Adrenal gland (tissue), 12 donors: ENCODE results near the gene MYO1E. TPM values are rescaled to one million over a fixed set of nuclear protein-coding genes. Genes with fewer than 3 reads are reported as not detected.

ENCODE experiments used
- DNase-seq, 7 donors: peaks; one replicate each; pipeline ENCODE4 v3.0.0-alpha.2; 2019 to 2020
- H3K27ac ChIP-seq, 5 donors: fragments of 200-600 bp; sonication (generic) in 4 of 5; 1 replicate in 3 of 5; 2 replicates in 2 of 5; pipeline versions ENCODE4 v1.5.1 to v1.8.0; 2016 to 2020; ENCODE audit warnings: mild to moderate bottlenecking in 1 of 5
- H3K27me3 ChIP-seq: fragments of 200-600 bp; 2 replicates; pipeline ENCODE4 v1.8.0; 2021
- H3K36me3 ChIP-seq, 2 donors: fragments of 200-600 bp; replicated peaks in 1 of 2; 1 replicate in 1 of 2; 2 replicates in 1 of 2; pipeline versions ENCODE4 v1.5.1 to v1.8.0; 2018 to 2022
- H3K4me1 ChIP-seq, 2 donors: fragments of 200-600 bp; replicated peaks in 1 of 2; 1 replicate in 1 of 2; 2 replicates in 1 of 2; pipeline versions ENCODE4 v1.5.1 to v1.8.0; 2018 to 2021
- H3K4me3 ChIP-seq, 4 donors: fragments of 200-600 bp; sonication (generic) in 3 of 4; one replicate each; pipeline ENCODE4 v1.5.1; 2016 to 2018
- H3K9me3 ChIP-seq, 3 donors: fragments of 200-600 bp; sonication (generic) in 1 of 3; replicated peaks in 1 of 3; 1 replicate in 2 of 3; 2 replicates in 1 of 3; pipeline versions ENCODE4 v1.5.1 to v1.8.0; 2016 to 2021
- POLR2A ChIP-seq, 2 donors: fragments of 450-650 bp; IDR thresholded peaks; one replicate each; pipeline ENCODE4 v1.6.1; 2017; ENCODE audit warnings: antibody characterized with exemption in 2 of 2, mild to moderate bottlenecking in 2 of 2, moderate library complexity in 1 of 2
- WGBS, 4 donors: extraction: QIAGEN DNeasy Blood & Tissue Kit in 2 of 4; methylation state at CpG; one replicate each; pipeline versions ENCODE4 v1.1.5 to v1.1.7; 2013 to 2017; 5-methylcytosine and 5-hydroxymethylcytosine counted together
- intact Hi-C, 2 donors: fragments of 100-400 bp; cut with DNase I; formaldehyde crosslinking; loops; one replicate each; pipeline versions ENCODE4 v1.14.1 to v1.15.0; 2022 to 2023
- polyA plus RNA-seq, 3 donors: library from polyadenylated mRNA; stranded (reverse); fragments of 200-250 nt in 2 of 3; fragments of 350-450 nt in 1 of 3; fragmentation: Illumina TruSeq in 1 of 3; extraction: RNeasy Lipid Tissue Mini Kit (QIAGEN cat#74804) in 1 of 3; gene quantifications; one replicate each; pipeline ENCODE4 v1.2.3, GENCODE V29; 2013 to 2014
- total RNA-seq, 9 donors: library from RNA; depleted of rRNA in 4 of 9; stranded (reverse); fragments of >200 nt in 4 of 9; fragments of 120-200 nt in 1 of 9; fragmentation: NEBNext Ultra II Directional in 1 of 9; extraction: Animal tissue kit (Norgen Biotek cat#: 25700) in 1 of 9; gene quantifications; one replicate each; pipeline versions ENCODE4 v1.1.0 to v1.2.4, GENCODE V29; 2013 to 2023
- TF ChIP-seq, protein P1 (sequence below), 6 experiments: fragments of 450-650 bp in 4 of 6; fragments of 200-600 bp in 2 of 6; sonication (generic) in 1 of 6; IDR thresholded peaks; 1 replicate in 5 of 6; 2 replicates in 1 of 6; pipeline versions ENCODE4 v1.5.1 to v1.8.0; 2016 to 2021; ENCODE audit warnings: antibody characterized with exemption in 6 of 6, mild to moderate bottlenecking in 2 of 6, moderate library complexity in 1 of 6
- donor health status: healthy with polysubstance abuse.
- donor health status: Bipolar disorder and iron deficiency.
- donor health status: DM: yes; HTN: yes; CAD: no.
- donor health status: DM: no; HTN: no; CAD: no.
- donor health status: DM: no; HTN: no; CAD: no.
- donor health status: DM: yes; HTN: yes; CAD: no.

MYO1E gene
- total and polyA plus RNA-seq, 12 donors, result 11.9 to 50.8 (median 26.0) TPM

GRCh38 chr15:59157840-59158700 is 214.6 kb downstream of the MYO1E start:
- Histone ChIP-seq H3K4me1 (no peaks in the 10 kb centered on the region), H3K27me3 (no peaks in the 10 kb centered on the region), H3K9me3 (no peaks in the 10 kb centered on the region), H3K4me3 (no peak overlapping the region), H3K36me3 (peaks cover 0 to 10% of the 10 kb centered on the region in 2 donors), H3K27ac (no peak overlapping the region)
- WGBS, 4 donors, result 83 to 94% (median 90%) methylated on average over 9 of the region's 9 CpGs
- no peak for DNase-seq
- intact Hi-C loops, result no loop called here
- TF ChIP-seq, protein P1, sequence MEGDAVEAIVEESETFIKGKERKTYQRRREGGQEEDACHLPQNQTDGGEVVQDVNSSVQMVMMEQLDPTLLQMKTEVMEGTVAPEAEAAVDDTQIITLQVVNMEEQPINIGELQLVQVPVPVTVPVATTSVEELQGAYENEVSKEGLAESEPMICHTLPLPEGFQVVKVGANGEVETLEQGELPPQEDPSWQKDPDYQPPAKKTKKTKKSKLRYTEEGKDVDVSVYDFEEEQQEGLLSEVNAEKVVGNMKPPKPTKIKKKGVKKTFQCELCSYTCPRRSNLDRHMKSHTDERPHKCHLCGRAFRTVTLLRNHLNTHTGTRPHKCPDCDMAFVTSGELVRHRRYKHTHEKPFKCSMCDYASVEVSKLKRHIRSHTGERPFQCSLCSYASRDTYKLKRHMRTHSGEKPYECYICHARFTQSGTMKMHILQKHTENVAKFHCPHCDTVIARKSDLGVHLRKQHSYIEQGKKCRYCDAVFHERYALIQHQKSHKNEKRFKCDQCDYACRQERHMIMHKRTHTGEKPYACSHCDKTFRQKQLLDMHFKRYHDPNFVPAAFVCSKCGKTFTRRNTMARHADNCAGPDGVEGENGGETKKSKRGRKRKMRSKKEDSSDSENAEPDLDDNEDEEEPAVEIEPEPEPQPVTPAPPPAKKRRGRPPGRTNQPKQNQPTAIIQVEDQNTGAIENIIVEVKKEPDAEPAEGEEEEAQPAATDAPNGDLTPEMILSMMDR (IDR thresholded peaks at IDR 0.05), result no peak
- TF ChIP-seq POLR2A (IDR thresholded peaks at IDR 0.05), result no peak

DNA sequence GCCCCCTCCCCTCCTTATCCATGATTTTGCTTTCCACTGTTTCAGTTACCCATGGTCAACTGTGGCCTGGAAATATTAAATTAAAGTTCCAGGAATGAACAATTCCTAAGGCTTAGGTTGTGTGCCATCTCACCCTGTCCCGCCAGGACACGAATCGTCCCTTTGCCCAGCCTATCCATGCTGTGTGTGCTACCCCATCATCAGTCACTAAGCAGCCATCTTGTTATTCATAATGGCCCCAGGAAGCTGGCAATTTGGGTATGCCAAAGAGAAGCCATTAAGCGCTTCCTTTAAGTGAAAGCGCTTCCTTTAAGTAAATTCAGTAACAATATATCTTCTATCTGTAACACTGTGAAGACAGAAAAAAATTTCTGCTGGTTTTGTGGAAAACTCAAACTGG is 215.3 kb downstream of the MYO1E start:
- H3K9me3 ChIP-seq, result no peaks in the 10 kb centered on the region
- H3K36me3 ChIP-seq, result peaks cover 0 to 17% of the 10 kb centered on the region in 2 donors
- no peak for TF ChIP-seq POLR2A (IDR thresholded peaks at IDR 0.05)
- TF ChIP-seq, protein P1 (IDR thresholded peaks at IDR 0.05), result no peak
- WGBS, 4 donors, result 90 to 99% (median 98%) methylated on average over 5 of the region's 5 CpGs
- H3K27me3 ChIP-seq, result no peaks in the 10 kb centered on the region
- no peak overlapping the region for H3K4me3 ChIP-seq
- H3K27ac ChIP-seq, result no peak overlapping the region
- intact Hi-C loops, result no loop called here
- no peaks in the 10 kb centered on the region for H3K4me1 ChIP-seq
- DNase-seq, result no peak

GRCh38 chr15:59155431-59155830 is 217.2 kb downstream of the MYO1E start:
- H3K4me1 ChIP-seq, result no peaks in the 10 kb centered on the region
- peaks cover 0 to 17% of the 10 kb centered on the region in 2 donors for H3K36me3 ChIP-seq
- no peaks in the 10 kb centered on the region for H3K27me3 ChIP-seq
- H3K4me3 ChIP-seq, result no peak overlapping the region
- intact Hi-C loops, result no loop called here
- no peak for DNase-seq
- H3K27ac ChIP-seq, result no peak overlapping the region
- WGBS, 4 donors, result 89 to 98% (median 91%) methylated on average over 4 of the region's 4 CpGs
- H3K9me3 ChIP-seq, result no peaks in the 10 kb centered on the region
- TF ChIP-seq POLR2A (IDR thresholded peaks at IDR 0.05), result no peak
- TF ChIP-seq, protein P1 (IDR thresholded peaks at IDR 0.05), result no peak

DNA sequence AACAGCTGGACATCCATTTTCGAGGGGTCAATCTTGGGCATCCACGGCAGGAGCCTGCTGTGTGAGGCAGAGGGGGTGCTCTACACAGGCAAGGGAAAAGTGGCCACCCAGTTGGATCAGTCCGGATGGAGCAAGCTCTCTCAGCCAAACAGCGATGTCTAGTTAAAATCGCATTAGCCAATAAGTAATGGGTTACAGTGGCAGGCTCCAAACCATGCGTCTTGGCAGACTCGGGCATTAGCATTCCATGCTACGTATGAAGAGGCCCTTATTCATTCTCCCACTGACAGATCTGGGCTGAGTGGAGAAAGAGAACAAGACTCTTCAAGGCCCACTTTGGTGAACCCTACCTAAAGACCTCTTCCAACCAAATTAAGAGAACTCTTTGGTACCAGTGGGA is 218.4 kb downstream of the MYO1E start:
- TF ChIP-seq, protein P1 (IDR thresholded peaks at IDR 0.05), result no peak
- TF ChIP-seq POLR2A (IDR thresholded peaks at IDR 0.05), result no peak
- H3K27me3 ChIP-seq, result no peaks in the 10 kb centered on the region
- no peak overlapping the region for H3K4me3 ChIP-seq
- intact Hi-C loops, result no loop called here
- H3K27ac ChIP-seq, result no peak overlapping the region
- DNase-seq, result no peak
- 71 to 93% (median 88%) methylated on average over 6 to 8 of the region's 8 CpGs for WGBS, 4 donors
- no peaks in the 10 kb centered on the region for H3K4me1 ChIP-seq
- H3K36me3 ChIP-seq, result peaks cover 0 to 17% of the 10 kb centered on the region in 2 donors
- H3K9me3 ChIP-seq, result no peaks in the 10 kb centered on the region
